ENCODE results near the gene ADO. TPM values are rescaled to one million over a fixed set of nuclear protein-coding genes. Genes with fewer than 3 reads are reported as not detected.

Gene ADO
- total and polyA plus RNA-seq, 2 of the 4 experiments (the other 2 are of a cell fraction) = 8.0 to 8.1 TPM

DNA sequence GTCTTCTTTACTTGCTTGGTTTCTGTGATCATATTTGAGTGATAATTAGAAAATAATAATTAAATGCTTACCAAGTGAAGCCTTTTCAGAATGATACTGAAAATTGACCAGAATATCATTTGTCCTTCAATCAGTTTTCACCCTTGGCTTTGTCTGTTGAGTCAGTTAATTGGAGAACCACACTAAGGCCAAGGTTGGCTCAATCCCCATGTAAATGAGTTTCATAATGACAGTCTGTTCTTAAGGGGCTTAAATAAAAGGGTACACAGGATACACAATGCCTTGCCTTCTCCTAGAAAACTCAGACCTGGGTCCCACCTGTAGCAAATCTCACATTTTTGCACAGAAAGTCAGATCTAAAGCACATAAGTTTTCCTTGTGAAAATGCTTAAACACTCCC, 42.9 kb downstream of the ADO start:
- Histone ChIP-seq H3K14ac (replicated peaks; ENCODE audit: low read depth, low read length) (no peak overlapping the region), H2AK5ac (ENCODE audit: low read depth, low read length) (no peak overlapping the region), H2BK15ac (ENCODE audit: low read depth, low read length) (no peak overlapping the region), H2BK20ac (ENCODE audit: low read depth, low read length) (no peak overlapping the region), H2AK9ac (replicated peaks; ENCODE audit: low read depth, low read length, poor library complexity) (no peak overlapping the region), H3K4me2 (ENCODE audit: low read depth, low read length) (no peak overlapping the region), H3K4me1 (ENCODE audit: control insufficient read depth, insufficient read depth, low read length) (no peaks in the 10 kb centered on the region), H3K23ac (ENCODE audit: low read depth, low read length) (no peak overlapping the region), H3K36me3 (ENCODE audit: control insufficient read depth, insufficient read depth, low read length) (no peaks in the 10 kb centered on the region), H2BK5ac (ENCODE audit: low read depth, low read length, poor library complexity, severe bottlenecking) (no peak overlapping the region), H3K27ac (ENCODE audit: insufficient read depth, low read length) (no peak overlapping the region), H4K5ac (ENCODE audit: low read depth, low read length) (no peak overlapping the region), H2AFZ (replicated peaks; ENCODE audit: low read length, poor library complexity) (no peak overlapping the region), H3K79me1 (ENCODE audit: low read depth in 1 of 2, low read length in 2 of 2) (no peaks in the 10 kb centered on the region), H4K91ac (ENCODE audit: insufficient read depth, low read depth, low read length) (no peak overlapping the region), H4K20me1 (ENCODE audit: insufficient read depth, low read length) (no peaks in the 10 kb centered on the region), H3K4me3 (ENCODE audit: insufficient read depth, low read depth, low read length) (no peak overlapping the region), H2BK120ac (ENCODE audit: low read depth, low read length) (no peak overlapping the region), H3K4ac (ENCODE audit: low read depth, low read length) (no peak overlapping the region), H3K9ac (ENCODE audit: low read depth, low read length) (no peak overlapping the region), H3K18ac (ENCODE audit: low read depth, low read length) (no peak overlapping the region), H3K27me3 (ENCODE audit: control insufficient read depth, insufficient read depth, low read length) (peaks cover 5% of the 10 kb centered on the region), H3K9me1 (ENCODE audit: insufficient read depth, low read length) (no peaks in the 10 kb centered on the region), H3K9me3 (ENCODE audit: control insufficient read depth, insufficient read depth, low read length) (peaks cover 2% of the 10 kb centered on the region; the same call in 1 of the 2 replicates), H3K56ac (ENCODE audit: extremely low read depth, insufficient read depth, low read length) (no peak overlapping the region), H4K8ac (ENCODE audit: low read depth in 2 of 2, low read length in 2 of 2) (no peak overlapping the region)
- ChIA-PET POLR2A (ENCODE audit: unreplicated experiment) (no interaction called here), CTCF (no interaction called here)
- no peak for ATAC-seq (ENCODE audit: low read depth)
- in situ Hi-C loops (cut with MboI; ENCODE audit: low sequenced_read_pairs) (no loop called here), dilution Hi-C loops (cut with HindIII; ENCODE audit: low sequenced_read_pairs, unreplicated experiment) (no loop called here), intact Hi-C loops (cut with micrococcal nuclease) (no loop called here)
- TF ChIP-seq RCOR1 (IDR thresholded peaks at IDR 0.05; ENCODE audit: insufficient replicate concordance, low read length) = no peak
- no peak for TF ChIP-seq NFE2L2 (IDR thresholded peaks at IDR 0.05; ENCODE audit: low read depth, low read length)
- no peak for TF ChIP-seq POLR2A (IDR thresholded peaks at IDR 0.05; ENCODE audit: low read depth, low read length)
- TF ChIP-seq BHLHE40 (IDR thresholded peaks at IDR 0.05; ENCODE audit: low read depth, low read length) = no peak
- TF ChIP-seq CHD1 (IDR thresholded peaks at IDR 0.05; ENCODE audit: low read depth, low read length) = no peak
- TF ChIP-seq SMC3 (IDR thresholded peaks at IDR 0.05; ENCODE audit: low read depth, low read length) = no peak
- TF ChIP-seq FOS (IDR thresholded peaks at IDR 0.05; ENCODE audit: low read depth, low read length) = no peak
- TF ChIP-seq MXI1 (IDR thresholded peaks at IDR 0.05; ENCODE audit: borderline replicate concordance, low read depth, low read length) = no peak
- TF ChIP-seq ELK1 (IDR thresholded peaks at IDR 0.05; ENCODE audit: borderline replicate concordance, low read depth, low read length) = no peak
- no peak for TF ChIP-seq CTCF (conservative IDR thresholded peaks at IDR 0.05; ENCODE audit: low read depth, low read length)
- TF ChIP-seq CEBPB (IDR thresholded peaks at IDR 0.05; ENCODE audit: low read depth, low read length) = no peak
- no TSS peak for BruUV-seq (replicated peaks)
- DNase-seq = no peak

Data from IMR-90 (cell line).